Activated T-cell treated with anti-CD3 and anti-CD28 coated beads, Interleukin-2, amount 50 U/mL, for 24 hours (primary cell): ENCODE measurements around the gene TSPAN4.

Experiments used
- DNase-seq: peaks from one replicate; pipeline ENCODE4 v3.0.0-alpha.2; 2020
- H3K27ac Mint-ChIP-seq: 2 replicates; pipeline ENCODE4 v1.8.0; 2020; ENCODE audit warnings: mild to moderate bottlenecking, mixed read lengths
- H3K27me3 Mint-ChIP-seq: 2 replicates; pipeline ENCODE4 v1.8.0; 2020; ENCODE audit warnings: mixed read lengths
- H3K36me3 Mint-ChIP-seq: 2 replicates; pipeline ENCODE4 v1.8.0; 2020; ENCODE audit warnings: low read depth, mixed read lengths
- H3K4me1 Mint-ChIP-seq: 2 replicates; pipeline ENCODE4 v1.8.0; 2020; ENCODE audit warnings: low read depth, mixed read lengths
- H3K4me3 Mint-ChIP-seq: 2 replicates; pipeline ENCODE4 v1.8.0; 2020; ENCODE audit warnings: mild to moderate bottlenecking, moderate library complexity, mixed read lengths
- H3K9me3 Mint-ChIP-seq: 2 replicates; pipeline ENCODE4 v1.8.0; 2020; ENCODE audit warnings: mixed read lengths

Gene TSPAN4

DNA sequence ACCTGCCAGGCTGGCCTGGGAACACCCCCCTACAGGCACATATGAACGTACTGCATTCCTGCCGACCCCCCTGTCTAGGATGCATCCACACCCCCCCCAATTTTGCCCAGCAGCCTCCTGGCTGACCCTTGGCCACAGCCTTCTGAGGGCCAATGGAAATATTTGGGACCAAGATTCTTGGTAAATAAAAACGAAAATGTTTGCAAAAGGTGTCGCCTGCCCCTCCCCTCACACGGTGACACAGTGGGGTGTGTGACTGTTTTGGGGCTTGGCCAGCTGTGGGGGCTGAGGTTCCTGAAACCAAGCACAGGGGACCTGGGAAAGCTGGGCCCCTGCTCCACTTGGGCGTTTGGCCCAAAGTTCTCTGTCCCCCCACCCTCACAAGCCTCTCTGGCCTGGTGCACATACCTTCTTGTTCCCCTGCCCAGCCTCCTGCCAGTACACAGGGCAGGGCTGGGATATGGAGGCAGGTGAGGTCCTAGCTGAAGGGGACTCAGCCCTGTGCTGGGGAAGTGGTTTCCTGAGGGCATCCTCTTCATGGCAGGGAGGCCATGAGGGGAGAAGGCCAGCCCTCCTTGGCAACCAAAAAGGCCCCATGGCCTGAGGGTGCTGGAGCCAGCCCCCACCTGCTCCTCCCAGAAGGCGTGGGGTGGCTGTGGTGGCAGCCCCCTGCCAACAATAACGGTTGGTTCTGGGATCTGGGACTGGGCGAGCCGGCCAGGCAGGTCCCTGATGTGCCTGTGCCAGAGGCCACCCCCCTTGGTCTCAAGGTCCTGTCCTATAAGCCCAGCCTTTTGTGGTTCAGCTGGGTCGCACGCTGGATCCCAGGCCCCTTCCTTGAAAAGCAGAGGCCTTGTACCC is 17.1 kb upstream of the TSPAN4 start:
- Mint-ChIP-seq H3K27me3 (peaks cover 36% of the 10 kb centered on the region), H3K4me1 (peaks cover 43% of the 10 kb centered on the region), H3K4me3 (no peak overlapping the region), H3K36me3 (peaks cover 26% of the 10 kb centered on the region), H3K27ac (no peak overlapping the region), H3K9me3 (no peaks in the 10 kb centered on the region)
- no peak for DNase-seq

DNA sequence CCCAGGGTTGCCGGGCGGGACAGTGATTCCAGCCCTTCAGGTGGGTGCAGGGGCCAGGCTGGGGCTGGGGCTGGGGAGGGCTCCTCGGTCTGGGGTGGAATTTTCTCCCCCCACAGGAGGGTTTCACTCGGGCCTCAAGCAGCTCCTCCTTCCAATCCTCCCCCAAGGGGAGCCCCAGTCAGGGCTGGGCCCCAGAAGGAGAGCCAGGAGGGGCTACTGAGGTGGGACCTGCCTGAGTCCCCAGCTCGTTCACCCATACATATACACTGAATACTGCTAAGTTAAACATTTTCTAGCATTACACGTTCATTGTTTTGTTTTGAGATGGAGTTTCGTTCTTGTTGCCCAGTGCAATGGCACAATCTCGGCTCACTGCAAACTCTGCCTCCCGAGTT is 16.4 kb upstream of the TSPAN4 start:
- peaks cover 41% of the 10 kb centered on the region for H3K27me3 Mint-ChIP-seq
- H3K27ac Mint-ChIP-seq: no peak overlapping the region
- no peak for DNase-seq
- H3K36me3 Mint-ChIP-seq: peaks cover 26% of the 10 kb centered on the region
- H3K4me1 Mint-ChIP-seq: peaks cover 40% of the 10 kb centered on the region
- H3K9me3 Mint-ChIP-seq: no peaks in the 10 kb centered on the region
- peak overlapping the region; percentile 64 for H3K4me3 Mint-ChIP-seq

DNA sequence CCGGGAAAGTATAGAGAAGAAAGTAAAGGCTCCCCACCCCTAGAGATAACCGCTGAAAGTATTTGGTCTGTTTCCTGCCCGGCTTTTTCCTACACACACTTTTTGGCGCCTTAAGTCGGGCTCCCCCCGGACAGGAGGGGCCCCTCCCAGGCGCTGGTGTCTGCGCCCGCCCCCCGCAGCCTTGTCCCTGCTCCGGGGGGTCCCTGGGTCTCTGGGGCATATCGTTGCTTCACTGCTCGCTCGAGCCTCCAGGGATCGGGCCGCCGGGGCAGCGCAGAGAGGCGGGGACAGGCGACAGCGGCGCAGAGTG is 15.9 kb upstream of the TSPAN4 start:
- H3K4me1 Mint-ChIP-seq: peaks cover 39% of the 10 kb centered on the region

DNA sequence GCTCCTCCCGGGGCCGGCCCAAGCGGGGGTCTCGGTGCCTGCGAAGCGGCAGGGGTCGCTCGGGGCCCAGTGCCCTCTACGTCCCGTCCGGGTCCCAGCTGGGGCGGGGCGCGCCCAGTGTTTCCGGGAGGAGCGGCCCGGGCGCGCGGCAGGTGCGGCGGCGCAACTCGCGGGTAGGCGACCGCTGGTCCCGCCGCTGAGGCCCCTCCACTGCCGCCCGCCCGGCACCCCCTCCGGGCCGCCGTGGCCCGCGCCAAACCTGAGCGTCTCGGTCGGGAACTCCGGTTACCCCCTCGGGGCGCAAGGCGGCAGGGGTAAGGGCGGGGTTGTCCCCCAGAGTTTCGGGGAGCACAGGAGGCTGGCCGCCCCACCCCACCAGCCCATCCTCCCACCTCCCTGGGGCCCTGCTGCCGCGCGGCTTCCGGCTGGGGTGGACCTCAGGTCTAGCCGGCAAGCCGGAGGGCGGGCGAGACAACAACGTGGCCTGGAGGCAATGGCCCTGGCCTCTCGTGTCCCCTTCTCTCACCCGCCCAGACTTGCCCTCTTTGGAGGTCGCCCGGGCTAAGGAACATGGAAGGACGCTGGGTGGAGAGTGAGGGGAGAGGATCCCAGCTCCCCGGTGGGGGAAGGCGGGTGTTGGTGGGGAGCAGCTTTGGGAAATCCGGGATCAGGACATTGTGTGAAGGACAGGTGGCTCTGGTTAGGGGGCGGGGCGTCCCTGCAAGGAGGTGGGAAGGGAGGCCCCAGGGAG is 15.3 kb upstream of the TSPAN4 start:
- peak overlapping the region; percentile 57 for H3K27ac Mint-ChIP-seq

More for the DNA sequence above, 15.9 kb upstream of the TSPAN4 start:
- Mint-ChIP-seq H3K36me3 (peaks cover 26% of the 10 kb centered on the region), H3K9me3 (no peaks in the 10 kb centered on the region), H3K27ac (no peak overlapping the region), H3K27me3 (peaks cover 46% of the 10 kb centered on the region), H3K4me3 (peak overlapping the region; percentile 64)
- DNase-seq: no peak

DNA sequence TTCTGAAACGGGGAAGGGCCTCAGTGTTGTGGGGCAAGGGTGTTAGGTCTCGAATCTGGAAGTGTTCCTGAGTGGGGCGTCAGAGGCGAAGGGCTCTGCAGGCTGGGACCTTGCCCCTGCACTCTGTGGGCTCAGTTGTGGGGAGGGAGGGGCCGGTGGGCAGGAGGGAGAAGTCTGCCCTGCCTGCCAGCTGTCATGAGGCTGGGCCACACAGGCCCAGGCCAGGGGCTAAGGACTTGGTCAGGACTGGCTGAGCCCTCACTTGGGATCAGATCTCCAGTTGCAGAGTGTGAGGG is 14.8 kb upstream of the TSPAN4 start, which contains the start of gene CRACR2B:
CRACR2B (plus strand) TSS at position 23 of the 296 bp plus-strand sequence. CDS start 689 bp downstream, outside the sequence.
- Mint-ChIP-seq H3K27me3 (peaks cover 52% of the 10 kb centered on the region), H3K36me3 (peaks cover 17% of the 10 kb centered on the region), H3K4me3 (peak within 1 kb of the TSS; percentile 64), H3K4me1 (peaks cover 38% of the 10 kb centered on the region), H3K27ac (peak within 1 kb of the TSS; percentile 57), H3K9me3 (no peaks in the 10 kb centered on the region)
- no peak for DNase-seq

More for the DNA sequence above, 15.3 kb upstream of the TSPAN4 start:
- Mint-ChIP-seq H3K27me3 (peaks cover 51% of the 10 kb centered on the region), H3K36me3 (peaks cover 21% of the 10 kb centered on the region), H3K4me3 (peak overlapping the region; percentile 64), H3K9me3 (no peaks in the 10 kb centered on the region), H3K4me1 (peaks cover 38% of the 10 kb centered on the region)
- peak; percentile 50 for DNase-seq

DNA sequence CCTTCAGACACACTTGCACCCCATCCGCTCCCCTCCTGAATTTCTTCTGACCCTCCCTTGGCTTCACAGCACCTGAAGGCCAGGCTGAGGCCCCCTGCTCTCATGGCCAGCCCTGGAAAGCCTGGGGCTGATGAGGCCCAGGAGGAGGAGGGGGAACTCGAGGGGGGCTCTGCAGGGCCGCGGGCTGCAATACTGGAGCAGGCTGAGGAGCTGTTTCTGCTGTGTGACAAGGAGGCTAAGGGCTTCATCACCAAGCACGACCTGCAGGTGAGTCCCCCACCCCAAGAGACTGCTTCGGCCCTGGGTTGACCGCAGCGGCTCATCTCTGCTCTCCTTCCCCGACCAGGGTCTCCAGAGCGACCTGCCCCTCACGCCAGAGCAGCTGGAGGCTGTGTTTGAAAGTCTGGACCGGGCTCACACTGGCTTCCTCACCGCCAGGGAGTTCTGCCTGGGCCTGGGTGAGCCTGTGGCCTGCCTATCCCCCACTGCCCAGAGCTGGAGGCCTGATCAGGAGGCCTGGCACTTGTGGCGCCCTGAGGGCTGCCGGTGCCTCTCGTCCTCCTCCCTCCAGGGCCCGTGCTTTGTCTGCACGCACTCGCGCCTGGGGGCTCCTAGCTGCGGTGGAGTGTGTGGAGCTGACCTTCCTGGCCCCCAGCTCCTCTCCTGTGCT is 14.0 kb upstream of the TSPAN4 start:
- Mint-ChIP-seq H3K27me3 (peaks cover 52% of the 10 kb centered on the region), H3K4me3 (no peak overlapping the region), H3K9me3 (no peaks in the 10 kb centered on the region), H3K4me1 (peaks cover 40% of the 10 kb centered on the region), H3K36me3 (peaks cover 14% of the 10 kb centered on the region), H3K27ac (no peak overlapping the region)
- DNase-seq: no peak

DNA sequence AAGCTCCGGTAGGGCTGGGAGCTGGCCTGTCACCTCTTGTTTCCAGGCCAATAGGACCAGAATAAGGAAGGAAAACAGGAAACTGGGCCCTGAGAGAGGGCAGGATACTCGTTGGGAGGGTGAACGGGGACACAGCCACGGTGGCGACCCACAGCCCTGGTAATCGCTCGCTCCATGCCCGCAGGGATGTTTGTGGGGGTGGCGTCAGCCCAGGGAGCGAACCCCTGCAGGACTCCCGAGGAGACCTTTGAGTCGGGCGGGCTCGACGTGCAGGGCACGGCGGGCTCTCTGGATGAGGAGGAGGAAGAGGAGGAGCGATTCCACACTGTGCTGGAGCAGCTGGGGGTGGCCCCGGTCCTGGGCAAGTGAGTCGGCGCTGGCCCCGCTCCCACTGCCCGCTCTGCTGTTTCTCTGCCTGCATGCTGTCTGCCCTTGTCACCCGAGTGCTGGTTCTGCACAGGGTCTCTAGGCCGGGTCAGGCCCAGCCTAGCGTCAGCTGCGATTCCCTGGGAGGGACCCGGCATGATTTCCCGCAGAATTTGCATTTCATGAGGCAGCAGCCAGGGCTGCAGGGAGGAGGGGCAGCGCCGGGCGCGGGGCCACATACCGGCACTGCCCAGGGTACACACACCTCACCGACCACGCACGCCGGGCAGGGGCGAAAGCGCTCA is 13.3 kb upstream of the TSPAN4 start:
- Mint-ChIP-seq H3K27me3 (peaks cover 56% of the 10 kb centered on the region), H3K27ac (no peak overlapping the region), H3K36me3 (peaks cover 10% of the 10 kb centered on the region), H3K9me3 (no peaks in the 10 kb centered on the region), H3K4me3 (peak overlapping the region; percentile 25), H3K4me1 (peaks cover 46% of the 10 kb centered on the region)
- no peak for DNase-seq

DNA sequence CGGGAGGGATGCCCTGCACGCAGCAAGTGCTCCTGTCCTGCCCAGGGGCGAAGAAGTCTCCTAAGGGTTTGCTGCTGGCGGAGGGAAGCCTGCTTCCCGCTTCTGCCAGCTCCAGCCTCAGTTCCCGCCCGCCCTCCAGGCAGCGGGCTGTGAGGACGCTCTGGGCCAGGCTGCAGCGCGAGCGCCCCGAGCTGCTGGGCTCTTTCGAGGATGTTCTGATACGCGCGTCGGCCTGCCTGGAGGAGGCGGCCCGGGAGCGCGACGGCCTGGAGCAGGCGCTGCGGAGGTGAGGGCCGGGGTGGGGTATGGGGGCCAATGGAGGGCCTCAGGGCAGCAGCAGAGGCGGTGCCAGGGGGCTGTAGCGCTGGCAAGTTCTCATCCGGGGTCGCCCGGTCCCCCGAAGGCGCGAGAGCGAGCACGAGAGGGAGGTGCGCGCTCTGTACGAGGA is 12.8 kb upstream of the TSPAN4 start:
- no peaks in the 10 kb centered on the region for H3K9me3 Mint-ChIP-seq
- H3K27ac Mint-ChIP-seq: no peak overlapping the region
- peaks cover 7% of the 10 kb centered on the region for H3K36me3 Mint-ChIP-seq
- H3K4me3 Mint-ChIP-seq: peak overlapping the region; percentile 35
- no peak for DNase-seq
- peaks cover 49% of the 10 kb centered on the region for H3K4me1 Mint-ChIP-seq
- peaks cover 56% of the 10 kb centered on the region for H3K27me3 Mint-ChIP-seq

DNA sequence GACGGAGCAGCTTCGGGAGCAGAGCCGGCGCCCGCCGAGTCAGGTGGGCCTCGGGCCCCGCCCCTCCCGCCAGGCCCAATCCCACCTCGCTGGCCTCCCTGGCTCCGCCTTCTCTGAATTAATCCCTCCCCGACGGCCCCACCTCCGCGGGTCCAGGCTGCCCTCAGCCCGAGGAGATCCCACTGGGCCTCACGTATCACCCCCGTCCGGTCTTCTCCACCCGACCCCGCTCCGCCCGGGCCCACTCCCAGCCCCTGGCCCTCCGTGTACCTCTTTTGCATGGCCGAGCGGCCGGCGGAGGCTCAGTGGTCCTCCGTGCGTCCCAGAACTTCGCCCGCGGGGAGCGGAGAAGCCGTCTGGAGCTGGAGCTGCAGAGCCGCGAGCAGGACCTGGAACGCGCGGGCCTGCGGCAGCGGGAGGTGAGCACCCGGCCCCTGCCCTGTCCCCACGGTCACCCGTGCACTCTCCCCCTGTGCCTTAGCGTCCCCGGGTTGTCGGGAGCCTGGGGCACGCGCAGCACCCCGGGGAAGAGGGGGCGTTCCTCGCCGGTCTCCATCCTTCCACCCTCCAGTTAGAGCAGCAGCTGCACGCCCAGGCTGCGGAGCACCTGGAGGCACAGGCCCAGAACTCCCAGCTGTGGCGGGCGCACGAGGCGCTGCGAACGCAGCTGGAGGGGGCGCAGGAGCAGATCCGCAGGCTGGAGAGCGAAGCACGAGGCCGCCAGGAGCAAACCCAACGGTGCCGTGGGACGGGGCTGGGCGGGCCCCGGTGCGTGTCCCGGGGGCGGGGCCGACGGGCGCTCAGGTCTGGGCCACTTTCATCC is 12.1 kb upstream of the TSPAN4 start:
- H3K27me3 Mint-ChIP-seq: peaks cover 56% of the 10 kb centered on the region
- no peak overlapping the region for H3K4me3 Mint-ChIP-seq
- H3K27ac Mint-ChIP-seq: no peak overlapping the region
- peaks cover 3% of the 10 kb centered on the region for H3K36me3 Mint-ChIP-seq
- DNase-seq: peak; percentile 76
- H3K9me3 Mint-ChIP-seq: no peaks in the 10 kb centered on the region
- peaks cover 51% of the 10 kb centered on the region for H3K4me1 Mint-ChIP-seq

DNA sequence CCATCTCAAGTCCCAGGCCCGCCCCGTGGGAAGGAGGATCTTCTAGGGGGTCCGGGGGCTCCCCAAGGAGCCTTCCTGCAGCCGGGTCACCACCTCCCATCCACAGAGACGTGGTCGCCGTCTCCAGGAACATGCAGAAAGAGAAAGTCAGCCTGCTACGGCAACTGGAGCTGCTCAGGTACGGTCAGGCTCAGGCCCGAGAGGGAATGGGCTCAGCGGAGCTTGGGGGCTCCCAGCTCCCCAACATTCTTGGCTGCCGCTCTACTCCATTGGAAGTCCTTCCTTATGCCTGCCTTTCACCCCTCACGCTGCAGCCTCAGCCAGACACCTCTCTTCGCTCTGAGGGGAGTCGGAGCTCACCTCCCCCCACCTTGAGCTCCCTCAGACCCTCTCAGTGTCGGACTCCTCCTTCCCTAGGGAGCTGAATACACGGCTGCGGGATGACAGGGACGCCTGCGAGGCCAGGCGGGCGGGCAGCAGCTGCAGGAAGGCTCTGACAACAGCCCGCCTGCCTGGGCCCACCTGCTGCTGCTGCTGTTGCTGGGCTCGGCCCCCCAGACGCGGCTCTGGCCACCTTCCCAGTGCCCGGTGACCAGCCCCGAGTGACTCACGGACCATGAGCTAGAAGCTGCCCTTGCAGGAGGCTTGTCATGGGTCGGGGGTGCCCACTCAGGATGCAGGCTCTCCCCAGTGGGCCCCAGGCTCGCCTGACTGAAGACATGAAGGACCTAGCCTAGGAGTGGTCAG is 11.4 kb upstream of the TSPAN4 start:
- Mint-ChIP-seq H3K9me3 (no peaks in the 10 kb centered on the region), H3K4me3 (no peak overlapping the region), H3K36me3 (peaks cover 4% of the 10 kb centered on the region), H3K27me3 (peaks cover 56% of the 10 kb centered on the region), H3K27ac (peak overlapping the region; percentile 26), H3K4me1 (peaks cover 50% of the 10 kb centered on the region)
- DNase-seq: no peak

DNA sequence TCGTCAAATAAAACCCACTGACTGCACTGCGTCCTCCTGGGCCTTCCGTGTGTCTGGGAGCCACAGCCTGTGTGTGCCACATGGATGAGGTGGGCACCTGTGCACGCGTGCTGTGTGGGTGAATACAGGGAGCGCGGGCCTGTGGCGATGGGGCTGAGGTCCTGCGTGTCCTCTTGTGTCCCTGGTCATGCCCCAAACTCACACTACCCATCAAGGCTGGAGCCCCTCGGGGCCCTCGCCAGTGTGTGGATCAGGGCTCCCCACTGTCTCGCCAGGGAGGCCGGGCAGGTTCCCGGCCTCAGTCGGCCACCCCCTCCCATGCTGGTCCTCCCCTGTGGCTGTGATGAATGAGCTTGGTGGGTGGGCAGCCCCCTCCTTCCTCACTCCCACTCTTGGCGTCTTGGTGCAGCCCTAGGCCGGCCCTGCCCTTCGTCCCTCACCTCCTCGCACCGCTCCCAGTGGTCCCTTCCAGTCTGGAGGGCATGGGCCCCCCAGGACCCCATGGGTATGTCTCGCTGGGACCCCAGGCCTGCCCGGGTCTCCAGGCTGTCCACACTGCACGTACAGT is 10.6 kb upstream of the TSPAN4 start:
- H3K4me3 Mint-ChIP-seq: peak overlapping the region; percentile 36
- no peak overlapping the region for H3K27ac Mint-ChIP-seq
- H3K9me3 Mint-ChIP-seq: no peaks in the 10 kb centered on the region
- peaks cover 52% of the 10 kb centered on the region for H3K27me3 Mint-ChIP-seq
- DNase-seq: no peak
- peaks cover 45% of the 10 kb centered on the region for H3K4me1 Mint-ChIP-seq
- H3K36me3 Mint-ChIP-seq: peaks cover 12% of the 10 kb centered on the region

DNA sequence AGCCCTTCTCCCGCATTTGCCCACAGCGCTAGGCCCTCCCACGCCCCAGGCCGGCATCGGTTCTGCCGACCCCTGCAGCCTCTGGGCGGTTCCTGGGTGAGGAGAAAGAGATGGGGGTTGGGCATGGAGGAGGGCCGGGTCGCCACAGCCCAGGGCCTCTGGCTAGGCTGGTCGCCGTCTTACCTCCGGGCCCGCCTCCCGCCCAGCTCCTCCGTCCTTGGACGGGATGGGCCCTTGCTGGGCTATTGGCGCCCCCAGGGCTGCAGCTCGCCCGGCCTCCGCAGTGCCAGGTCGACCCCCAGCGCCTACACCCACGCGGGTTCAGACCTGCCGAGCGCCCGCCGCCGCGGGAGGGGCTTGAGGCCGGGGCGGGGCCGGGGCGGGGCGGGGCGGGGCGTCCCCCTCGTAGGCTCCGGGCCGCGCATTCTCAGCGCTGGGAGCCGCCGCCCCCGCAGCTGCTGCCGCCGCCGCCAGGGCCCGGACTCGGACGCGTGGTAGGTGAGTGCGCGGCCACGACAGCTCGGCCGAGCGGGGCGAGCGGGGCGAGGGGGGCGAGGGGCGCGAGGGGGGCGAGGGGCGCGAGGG is 10.0 kb upstream of the TSPAN4 start, which contains the start of gene CD151:
CD151 (plus strand) TSS at position 424 of the 585 bp plus-strand sequence. CDS start 3,118 bp downstream, outside the sequence.
- H3K27ac Mint-ChIP-seq: peak within 1 kb of the TSS; percentile 52
- no peaks in the 10 kb centered on the region for H3K9me3 Mint-ChIP-seq
- peaks cover 49% of the 10 kb centered on the region for H3K27me3 Mint-ChIP-seq
- peaks cover 16% of the 10 kb centered on the region for H3K36me3 Mint-ChIP-seq
- H3K4me1 Mint-ChIP-seq: peaks cover 43% of the 10 kb centered on the region
- peak within 1 kb of the TSS; percentile 71 for H3K4me3 Mint-ChIP-seq
- DNase-seq: peak; percentile 66
